SK-N-MC (cell line): ENCODE data around the gene ERICH6.

Experiments
- EZH2 ChIP-seq: fragments of 200-600 bp; sonication (generic); IDR thresholded peaks from one replicate; pipeline ENCODE4 v1.6.1; 2017; ENCODE audit warnings: antibody characterized with exemption
- POLR2AphosphoS5 ChIP-seq: IDR thresholded peaks from 2 replicates; pipeline ENCODE4 v1.6.1; 2012; ENCODE audit warnings: mild to moderate bottlenecking, low read depth, low read length, borderline replicate concordance

DNA sequence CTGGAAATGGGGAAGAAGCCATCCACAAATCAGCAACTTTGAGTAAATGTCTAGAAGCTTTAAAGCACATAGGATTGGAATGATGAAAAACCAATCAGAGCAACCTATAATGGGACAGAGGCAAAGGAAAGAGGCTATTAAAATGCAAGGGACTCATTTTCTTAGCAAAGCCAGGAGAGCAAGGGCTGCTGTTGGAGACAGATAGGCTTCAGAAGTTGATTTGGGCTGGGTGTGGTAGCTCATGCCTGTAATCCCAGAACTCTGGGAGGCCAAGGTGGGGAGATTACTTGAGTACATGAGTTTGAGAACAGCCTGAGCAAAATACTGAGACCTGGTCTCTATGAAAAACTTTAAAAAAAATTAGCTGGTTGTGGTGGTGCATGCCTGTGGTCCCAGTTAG lies 16.1 kb downstream of the ERICH6 start:
- TF ChIP-seq EZH2 (no peak), POLR2AphosphoS5 (no peak)
